Stimulated activated CD4-positive, alpha-beta T cell treated with anti-CD3 and anti-CD28 coated beads, TNF-alpha, amount 100 ng/mL, for 48 hours (primary cell): ENCODE data around the gene DEPDC1B.
"Not testable (repeated sequence)": the region's sequence is repeated elsewhere in the genome, so short reads cannot be mapped to it uniquely, and the experiment has no call there.

Source experiments
- DNase-seq, 3 donors: peaks; one replicate each; pipeline ENCODE4 v3.0.0-alpha.2; 2020; ENCODE audit warnings: low read depth in 3 of 3

The DEPDC1B gene

DNA sequence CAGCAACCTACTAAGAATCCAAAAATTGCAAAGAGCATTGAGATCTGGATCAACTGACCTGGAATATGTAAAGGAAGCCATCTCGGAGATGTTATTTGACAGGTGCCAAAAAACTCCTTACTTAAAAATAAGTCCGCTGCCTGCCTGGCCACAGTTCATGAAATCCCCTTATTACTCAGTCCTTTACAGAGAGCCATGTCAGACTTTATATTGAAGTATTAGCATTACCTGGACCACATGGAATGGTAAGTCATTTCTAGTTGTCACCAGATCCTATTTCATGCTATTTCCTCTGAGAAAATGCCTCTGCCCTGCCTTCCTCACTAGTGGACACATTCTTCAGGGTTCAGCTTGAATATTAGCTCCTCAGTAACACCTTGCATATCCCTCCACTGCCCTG lies 115.7 kb downstream of the DEPDC1B start:
- DNase-seq: no peak

DNA sequence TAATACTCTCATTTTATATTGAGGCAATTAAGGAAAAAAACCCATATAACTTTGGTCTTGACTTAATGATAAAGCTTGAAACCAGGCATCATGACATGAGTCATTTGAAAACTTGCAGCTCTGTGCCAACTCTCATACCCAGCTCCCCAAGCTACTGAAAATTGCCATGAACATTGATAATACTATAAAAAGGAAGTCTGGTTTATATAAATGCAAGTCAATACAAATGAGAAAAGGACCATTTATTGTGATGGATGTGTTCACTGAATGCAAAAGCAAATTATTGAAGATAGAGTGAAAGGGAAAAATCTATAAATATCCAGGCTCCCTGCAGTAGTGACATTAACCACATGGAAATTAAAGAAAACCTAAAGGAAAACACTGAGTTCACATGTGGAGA lies 116.3 kb downstream of the DEPDC1B start:
- no peak for DNase-seq

DNA sequence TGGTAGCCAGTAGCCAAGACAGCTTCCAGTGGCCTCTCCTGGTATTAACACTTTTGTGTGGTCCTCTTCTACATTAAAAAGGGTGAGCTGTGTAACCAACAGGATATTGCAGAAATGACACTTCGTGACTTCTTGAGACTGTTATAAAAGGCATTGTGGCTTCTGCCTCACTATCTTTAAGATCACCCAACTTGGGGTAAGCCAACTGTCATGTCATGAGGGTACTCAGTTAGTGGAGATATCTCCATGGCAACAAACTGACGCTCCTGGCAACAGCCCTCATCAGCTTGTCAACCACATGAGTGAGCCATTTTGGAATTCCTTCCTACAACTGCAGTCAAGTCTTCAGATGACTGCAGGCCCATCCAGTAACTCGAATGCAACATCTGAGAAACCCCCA lies 121.7 kb downstream of the DEPDC1B start:
- no peak for DNase-seq

DNA sequence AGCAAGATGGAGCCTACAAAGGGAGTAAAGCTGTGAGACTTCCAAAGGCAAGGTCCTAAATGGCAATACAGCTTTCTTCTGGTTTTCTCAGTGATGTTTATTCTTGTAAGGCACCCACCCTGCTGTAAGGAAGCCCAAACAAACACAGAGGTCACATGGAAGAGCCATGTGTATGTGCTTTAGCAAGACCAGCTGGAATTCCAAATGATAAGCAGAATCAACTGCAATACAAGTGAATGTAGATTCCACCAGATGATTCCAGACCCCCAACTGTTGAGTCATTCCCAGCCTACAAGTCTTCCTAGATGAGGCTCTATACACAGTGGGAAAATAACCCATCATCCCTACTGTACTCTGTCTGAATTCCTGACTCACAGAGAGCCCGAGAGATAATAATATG lies 122.8 kb downstream of the DEPDC1B start:
- no peak for DNase-seq

DNA sequence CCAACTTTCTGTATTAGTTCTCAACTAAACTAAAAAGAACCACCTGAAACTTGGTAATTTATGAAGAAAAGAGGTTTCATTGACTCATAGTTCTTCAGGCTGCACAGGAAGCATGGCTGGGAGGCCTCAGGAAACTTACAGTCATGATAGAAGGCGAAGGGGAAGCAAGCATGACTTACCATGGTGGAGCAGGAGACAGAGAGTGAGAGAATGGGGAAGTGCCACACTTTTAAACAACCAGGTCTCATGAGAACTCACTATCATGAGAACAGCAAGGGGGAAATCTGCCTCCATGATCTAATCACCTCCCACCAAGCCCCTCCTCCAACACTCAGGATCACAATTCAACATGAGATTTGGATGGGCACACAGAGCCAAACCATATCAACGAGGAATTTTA lies 123.5 kb downstream of the DEPDC1B start:
- DNase-seq: no peak

DNA sequence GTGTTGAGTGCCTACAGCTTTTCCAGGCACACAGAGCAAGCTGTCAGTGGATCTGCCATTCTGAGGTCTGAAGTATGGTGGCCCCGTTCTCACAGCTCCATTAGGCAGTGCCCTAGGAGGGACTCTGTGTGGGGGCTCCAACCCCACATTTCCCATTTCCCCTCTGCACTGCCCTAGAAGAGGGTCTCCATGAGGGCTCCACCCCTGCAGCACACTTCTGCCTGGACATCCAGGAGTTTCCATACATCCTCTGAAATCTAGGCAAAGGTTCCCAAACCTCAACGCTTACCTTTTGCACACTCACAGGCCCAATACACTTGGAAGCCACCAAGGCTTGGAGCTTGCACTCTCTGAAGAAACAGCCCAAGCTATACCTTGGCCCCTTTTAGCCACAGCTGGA lies 131.3 kb downstream of the DEPDC1B start:
- DNase-seq: no peak

DNA sequence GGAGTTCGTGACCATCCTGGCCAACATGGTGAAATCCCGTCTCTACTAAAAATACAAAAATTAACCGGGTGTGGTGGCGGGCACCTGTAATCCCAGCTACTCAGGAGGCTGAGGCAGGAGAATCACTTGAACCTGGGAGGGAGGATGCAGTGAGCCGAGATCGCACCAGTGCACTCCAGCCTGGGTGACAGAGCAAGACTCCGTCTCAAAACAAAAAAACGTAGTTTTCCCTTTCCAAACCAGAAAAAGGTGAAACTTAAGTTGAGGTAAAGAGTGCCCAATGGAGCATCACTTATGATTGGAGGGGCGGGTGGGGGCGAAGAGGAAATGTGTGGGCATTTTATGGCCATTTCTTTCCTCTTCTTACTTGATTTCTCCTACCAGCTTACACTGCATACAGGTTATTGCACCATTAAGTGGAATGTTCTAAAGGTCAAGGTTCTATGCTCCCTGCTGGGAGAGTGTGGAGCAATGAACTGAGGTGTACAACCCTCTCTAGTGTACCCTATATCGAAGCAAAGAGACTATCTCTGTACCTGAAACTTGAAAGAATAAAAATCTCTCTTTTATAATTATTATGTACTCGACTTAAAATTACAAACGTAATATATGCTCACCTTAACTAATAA lies 136.2 kb downstream of the DEPDC1B start:
- no peak for DNase-seq

DNA sequence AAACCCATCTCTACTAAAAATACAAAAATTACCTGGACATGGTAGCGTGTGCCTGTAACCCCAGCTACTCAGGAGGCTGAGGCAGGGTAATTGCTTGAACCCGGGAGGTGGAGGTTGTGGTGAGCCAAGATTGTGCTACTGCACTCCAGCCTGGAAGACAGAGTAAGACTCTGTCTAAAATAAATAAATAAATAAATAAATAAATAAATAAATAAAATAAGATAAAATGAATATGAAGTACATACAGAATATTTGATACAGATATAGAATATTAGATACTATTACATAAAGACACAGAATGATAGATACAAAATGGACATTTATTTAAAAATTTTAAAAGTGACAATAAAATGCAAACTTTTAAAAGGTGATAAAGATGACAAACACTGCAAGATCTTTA lies 146.7 kb downstream of the DEPDC1B start:
- not testable (repeated sequence) for DNase-seq

DNA sequence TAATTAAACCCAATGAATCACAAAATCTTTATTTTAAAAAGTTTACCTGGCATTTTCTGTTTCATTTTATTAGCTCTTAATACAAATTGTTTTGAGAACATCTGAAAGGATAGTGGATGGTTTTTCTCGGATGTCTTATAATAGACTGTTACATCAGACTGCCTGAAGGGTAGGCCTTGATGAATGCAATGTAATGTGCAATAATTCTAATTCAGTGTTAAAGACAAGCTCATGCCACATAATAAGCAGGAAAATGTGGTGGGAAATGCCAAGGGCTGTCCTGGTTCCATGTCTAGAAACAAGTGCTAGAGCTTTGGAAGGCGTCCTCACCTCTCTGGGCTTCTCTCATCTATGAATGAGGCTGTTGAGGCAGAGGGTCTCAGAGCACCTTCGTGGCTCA lies 148.1 kb downstream of the DEPDC1B start:
- DNase-seq: no peak

DNA sequence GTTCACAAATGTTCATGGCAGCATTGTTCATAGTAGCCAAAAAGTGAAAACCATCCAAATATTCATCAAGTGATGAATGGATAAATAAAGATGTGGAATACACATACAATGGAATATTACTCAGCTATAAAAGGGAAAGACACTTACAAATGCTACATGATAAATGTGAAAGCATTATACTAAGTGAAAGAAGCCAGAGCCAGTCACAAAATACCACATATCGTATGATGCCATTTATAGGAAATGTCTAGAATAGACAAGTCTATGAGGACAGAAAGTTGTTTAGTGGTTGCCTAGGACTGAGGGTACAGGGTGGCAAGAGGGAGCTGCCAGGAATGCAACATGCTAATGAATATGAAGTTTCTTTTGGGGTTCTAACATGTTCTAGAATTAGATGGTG lies 148.7 kb downstream of the DEPDC1B start:
- DNase-seq: no peak

DNA sequence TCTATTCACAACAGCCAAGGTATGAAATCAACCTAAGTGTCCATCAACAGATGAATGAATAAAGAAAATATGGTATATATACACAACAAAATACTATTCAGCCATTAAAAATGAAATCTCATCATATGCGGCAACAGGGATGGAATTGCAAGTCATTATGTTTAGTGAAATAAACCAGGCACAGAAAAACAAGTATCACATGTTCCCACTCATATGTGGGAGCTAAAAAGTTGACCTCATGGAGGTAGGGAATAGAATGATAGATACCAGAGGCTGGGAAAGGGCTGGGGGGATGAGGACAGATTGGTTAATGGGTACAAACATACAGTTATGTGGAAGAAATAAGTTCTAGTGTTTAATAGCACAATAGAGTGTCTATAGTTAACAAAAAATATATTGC lies 149.7 kb downstream of the DEPDC1B start:
- DNase-seq: no peak

DNA sequence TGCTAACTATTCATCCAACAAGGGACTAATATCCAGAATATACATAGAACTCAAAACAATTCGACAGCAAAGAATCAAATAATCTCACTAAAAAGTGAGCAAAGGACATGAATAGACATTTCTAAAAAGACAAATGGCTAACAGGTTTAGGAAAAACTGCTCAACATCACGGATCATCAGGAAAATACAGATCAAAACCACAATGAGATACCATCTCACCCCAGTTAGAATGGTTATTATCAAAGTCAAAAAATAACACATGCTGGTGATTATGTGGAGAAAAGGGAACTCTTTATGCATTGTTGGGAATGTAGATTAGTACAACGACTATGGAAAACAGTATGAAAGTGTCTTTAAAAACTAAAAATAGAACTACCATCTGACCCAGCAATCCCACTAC lies 150.1 kb downstream of the DEPDC1B start:
- DNase-seq: no peak
